Renal cortical epithelial cell (primary cell): ENCODE data around the gene RGPD4. TPM values are rescaled to one million over a fixed set of nuclear protein-coding genes. Genes with fewer than 3 reads are reported as not detected.
A peak's percentile ranks its signal among the peaks of the same experiment; 100 is the strongest.
"Not testable (repeated sequence)": the region's sequence is repeated elsewhere in the genome, so short reads cannot be mapped to it uniquely, and the experiment has no call there.

ENCODE experiments used
- DNase-seq: peaks from one replicate; pipeline ENCODE4 v3.0.0-alpha.2; 2011; ENCODE audit warnings: low read depth
- total RNA-seq: library from RNA; depleted of rRNA; stranded (reverse); fragments of >200 nt; gene quantifications from 2 replicates; pipeline ENCODE4 v1.2.3, GENCODE V29; 2014

RGPD4 gene
- under 0.01 TPM in 1 of 2 replicates, not detected in the other for total RNA-seq

DNA sequence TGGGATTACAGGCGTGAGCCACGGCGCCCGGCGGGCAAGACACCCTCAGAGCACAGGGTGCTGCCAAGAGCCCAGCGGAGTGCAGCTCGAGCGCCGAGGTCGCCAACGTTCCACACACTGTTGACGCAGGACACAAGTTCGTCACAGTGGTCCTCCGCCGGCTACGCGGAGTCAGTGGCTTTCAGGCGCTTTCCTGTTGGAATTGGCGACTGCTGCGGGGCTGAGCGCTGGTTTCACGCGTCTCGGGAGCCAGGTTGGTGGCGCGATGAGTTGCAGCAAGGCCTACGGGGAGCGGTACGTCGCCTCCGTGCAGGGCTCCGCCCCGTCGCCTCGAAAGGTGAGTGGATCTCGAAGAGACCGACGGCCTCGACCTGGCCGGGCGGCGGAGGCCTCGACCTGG, at the start of gene RGPD4:
Gene RGPD4, plus strand, starts transcription at position 144 of the 400 bp plus-strand sequence. Its CDS starts 122 bp downstream, at position 266.
- not testable (repeated sequence) for DNase-seq

DNA sequence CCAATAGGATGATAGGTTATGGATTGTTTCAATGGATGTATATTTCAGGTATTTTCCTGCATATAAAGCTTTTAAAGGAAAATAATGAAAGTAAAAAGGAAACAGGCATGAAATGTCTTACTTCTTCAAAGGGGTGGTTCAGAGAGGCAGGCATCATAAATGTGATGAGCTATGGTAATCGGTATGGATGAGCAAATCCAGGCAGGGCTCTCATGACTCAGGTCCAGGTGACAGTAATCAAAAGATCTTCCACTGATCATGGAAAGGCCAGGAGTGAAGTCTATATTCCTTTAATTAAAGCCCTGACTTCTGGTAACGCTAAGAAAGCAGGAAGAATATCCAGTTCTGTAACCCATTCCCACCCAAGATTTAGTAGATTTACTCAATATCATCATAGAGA, 48.7 kb upstream of the RGPD4 start:
- DNase-seq: no peak

DNA sequence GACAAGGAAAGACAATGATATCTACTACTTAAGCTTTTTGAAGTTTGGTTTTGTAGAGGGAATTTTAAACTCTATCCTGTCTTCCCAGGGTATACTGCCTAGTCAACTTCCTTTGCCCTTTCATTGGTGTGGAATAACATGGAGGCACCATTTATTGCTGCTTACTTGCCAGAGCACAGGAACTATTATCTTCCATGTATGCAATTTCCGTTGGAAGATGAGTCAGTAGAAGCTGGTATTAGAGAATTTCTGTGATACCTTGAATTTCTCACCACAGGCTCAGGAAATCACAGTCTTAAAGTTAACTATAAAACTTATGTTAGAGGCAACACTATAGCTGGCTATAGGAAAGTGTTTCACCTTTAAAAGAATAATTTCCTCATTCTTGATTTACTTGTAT, 40.9 kb upstream of the RGPD4 start:
- no peak for DNase-seq

DNA sequence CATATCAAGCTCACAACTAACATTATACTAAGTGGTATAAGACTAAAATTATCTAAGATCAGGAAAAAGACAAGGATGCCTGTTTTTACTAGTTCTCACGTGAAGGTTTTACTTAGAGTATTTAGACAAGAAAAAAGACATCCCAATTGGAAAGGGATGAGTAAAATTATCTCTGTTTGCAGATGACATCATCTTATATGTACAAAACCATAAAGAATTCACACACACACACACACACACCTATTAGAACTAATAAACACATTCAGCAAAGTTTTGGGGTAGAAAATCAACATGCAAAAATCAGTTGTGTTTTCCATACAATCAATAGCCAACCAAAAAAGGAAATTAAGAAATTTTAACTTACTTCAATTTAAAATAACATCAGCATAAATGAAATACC, 35.9 kb upstream of the RGPD4 start:
- no peak for DNase-seq

DNA sequence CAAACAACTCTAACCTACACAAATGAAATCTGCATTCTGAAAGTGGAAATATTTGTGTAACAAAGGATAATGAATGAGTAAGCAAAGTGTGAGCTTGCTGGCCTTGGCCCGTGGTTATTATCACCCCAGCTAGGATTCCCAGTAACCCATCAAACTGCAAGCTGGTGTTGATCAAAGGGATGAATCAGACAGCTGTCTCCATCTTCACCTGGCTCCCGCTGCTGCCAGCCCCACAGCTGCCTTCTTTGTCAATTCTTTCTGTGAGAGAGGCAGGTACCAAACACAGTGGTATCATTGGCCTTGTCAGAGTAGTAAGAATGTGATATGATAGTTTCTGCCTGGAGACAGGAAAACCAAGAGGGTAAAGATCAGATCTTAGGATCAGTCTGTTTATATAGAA, 25.2 kb upstream of the RGPD4 start:
- peak; percentile 56 for DNase-seq

DNA sequence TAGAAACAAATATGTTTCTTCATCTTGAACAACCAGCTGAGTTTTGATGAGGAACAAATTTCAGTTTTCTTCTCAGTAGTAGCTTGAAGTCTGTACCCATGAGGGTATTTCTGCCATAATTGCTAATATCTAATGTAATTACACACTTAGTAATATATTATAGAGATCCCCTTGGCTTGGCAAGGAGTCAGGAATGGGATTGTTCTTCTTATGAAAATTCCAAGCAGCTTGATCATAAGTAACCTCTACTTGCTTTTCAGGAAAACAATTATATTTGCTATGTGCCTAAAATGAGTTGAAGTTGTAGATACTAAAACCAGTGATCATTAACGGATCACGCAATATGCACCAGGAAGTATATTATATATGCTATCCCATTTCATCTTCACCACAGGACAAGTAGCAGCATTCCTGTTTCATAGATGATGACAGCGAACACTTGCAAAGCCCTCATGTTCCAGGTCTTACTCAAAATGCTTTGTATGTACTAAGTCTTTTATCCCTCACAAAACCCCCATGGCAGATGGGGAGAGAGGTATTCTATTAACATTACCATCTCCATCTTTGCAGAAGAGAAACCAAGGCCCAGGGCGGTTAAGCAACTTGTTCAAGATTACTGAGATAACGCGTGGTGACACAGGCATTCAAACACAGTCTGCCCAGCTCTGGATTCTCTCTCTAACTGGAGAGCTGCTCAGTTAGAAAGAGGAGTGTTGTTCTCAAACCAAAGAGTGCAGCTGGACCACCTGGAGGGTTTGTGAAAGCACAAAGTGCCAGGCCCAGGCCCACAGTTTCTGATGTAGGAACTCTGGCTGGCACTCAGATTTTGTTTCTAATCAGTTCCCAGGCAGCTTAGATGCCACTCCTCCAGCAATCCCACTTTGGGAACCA, 21.8 kb upstream of the RGPD4 start:
- peak; percentile 77 for DNase-seq

DNA sequence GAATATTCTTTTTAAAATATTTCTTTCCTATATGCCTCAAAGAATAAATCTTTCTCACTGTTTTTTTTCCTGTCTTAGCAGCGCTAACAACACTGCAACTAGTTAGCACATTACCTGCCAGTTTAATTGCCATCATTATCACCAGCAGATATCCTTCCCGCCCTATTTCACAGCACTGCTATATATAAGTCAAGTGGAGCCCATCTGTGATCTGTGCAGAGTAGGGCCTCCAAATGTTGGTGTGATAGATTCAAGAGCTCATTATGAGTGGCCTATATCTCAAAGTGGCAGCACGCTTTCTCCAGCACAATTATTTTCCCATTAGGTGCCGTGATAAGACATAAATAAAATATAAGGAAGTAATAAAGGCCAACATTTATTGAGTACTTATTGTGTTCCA, 19.8 kb upstream of the RGPD4 start:
- no peak for DNase-seq

DNA sequence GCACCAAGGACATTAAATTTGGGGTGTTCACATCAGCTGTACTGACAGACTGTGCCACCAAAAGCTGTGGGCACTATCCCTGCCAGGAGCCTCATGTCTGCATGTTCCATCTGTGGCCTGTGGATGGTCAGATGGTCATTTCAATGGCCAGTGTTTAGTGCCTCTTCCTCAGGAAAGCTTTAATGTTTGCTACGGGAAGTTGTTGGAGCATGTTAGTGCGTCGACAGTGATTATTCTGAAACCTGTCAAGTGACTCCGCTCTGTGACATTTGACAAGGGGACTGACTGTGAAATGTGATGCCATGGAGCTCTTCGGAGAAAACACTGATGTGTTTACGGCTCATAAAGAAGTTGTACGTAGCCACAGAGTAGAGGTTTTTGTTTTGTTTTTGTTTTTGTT, 18.7 kb upstream of the RGPD4 start:
- DNase-seq: no peak

DNA sequence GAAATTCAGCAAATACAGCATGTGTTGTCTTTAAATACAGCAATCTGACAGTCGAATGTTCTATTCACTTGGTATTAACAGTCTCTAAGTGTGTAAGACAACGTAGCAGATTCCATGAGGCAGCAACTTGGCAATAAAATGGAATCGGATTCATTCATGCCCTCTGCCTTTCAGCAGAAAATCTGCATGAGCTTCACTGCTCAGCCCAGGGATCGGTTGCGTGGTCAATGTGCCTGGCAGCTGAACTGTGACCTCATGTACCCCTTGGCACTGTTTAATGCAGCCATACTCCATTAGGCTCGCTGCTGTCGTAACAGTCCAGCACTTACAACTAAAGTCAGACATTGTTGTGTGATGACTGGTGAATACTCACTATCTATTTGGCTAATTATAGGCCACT, 17.7 kb upstream of the RGPD4 start:
- DNase-seq: peak; percentile 97

DNA sequence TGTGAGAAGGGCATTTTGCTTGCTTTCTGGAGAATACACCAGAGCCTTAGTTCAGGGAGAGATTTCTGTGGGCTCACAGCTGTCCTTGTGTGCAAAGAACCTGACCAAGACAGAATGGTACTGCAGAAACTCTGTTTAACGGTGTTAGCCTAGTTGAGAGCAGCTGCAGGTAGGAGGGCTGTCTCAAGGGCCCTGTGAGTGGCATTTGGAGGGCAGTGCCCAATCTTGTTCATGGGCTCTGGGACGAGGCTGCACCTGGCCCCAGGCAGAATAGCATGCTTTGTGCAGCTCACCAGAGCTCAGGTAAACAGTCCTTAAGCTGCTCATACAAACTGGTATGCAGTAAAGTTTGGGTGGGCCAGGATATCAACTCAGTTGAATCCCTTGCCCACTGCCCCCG, 16.9 kb upstream of the RGPD4 start:
- no peak for DNase-seq

DNA sequence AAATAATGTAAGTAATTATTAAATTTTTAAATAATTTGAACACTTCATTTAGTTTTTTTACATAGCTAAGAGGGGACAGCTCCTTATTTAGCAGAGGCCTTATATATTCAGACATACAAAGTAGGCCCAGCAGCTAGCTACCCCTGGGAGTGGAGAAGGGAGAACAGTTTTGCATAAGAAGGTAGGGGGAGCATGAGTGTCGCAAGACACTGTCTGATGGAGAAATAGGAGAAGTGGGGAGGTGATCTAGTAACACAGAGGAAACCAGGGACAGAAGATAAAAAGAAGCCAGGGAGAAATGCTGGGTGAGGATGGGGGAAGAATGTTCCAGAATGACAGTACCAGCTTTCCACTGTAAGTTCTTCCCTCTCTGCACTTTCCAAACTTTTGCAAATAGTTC, 16.0 kb upstream of the RGPD4 start:
- peak; percentile 18 for DNase-seq

DNA sequence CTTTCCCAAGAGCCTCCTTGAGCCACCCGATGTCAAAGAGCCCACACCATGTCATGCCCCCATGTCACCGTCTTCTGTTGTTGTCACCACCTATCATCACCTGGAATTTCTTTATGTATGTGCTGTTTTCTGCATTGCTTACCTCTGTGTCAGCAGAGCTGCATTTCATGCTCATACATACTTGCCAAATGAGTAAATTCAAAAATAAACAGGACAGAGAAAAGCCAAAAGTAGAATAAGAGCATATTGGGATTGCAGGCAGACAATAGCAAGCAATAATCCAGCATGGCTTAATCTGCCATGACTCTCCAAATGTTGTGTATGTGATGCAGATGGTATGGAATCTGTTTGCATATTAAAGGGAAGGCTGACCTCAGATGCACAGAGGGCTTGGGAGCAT, 15.3 kb upstream of the RGPD4 start:
- DNase-seq: peak; percentile 39

DNA sequence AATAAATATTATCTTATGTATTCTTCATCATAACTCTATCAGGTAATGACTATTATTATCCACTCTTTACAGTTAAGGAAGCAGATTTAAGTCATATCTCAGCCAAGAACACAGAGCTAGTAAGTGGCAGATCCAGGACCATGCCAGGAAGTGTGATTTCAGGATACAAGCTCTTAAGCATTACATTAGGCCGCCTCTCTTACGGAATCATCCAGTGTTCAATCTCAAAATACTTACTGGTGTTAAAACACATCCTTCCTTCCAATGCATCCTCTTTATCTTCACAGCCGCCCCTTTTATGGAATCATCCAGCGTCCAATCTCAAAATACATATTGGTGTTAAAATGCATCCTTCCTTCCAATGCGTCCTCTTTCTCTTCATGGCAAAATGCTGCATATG, 14.7 kb upstream of the RGPD4 start:
- DNase-seq: no peak

DNA sequence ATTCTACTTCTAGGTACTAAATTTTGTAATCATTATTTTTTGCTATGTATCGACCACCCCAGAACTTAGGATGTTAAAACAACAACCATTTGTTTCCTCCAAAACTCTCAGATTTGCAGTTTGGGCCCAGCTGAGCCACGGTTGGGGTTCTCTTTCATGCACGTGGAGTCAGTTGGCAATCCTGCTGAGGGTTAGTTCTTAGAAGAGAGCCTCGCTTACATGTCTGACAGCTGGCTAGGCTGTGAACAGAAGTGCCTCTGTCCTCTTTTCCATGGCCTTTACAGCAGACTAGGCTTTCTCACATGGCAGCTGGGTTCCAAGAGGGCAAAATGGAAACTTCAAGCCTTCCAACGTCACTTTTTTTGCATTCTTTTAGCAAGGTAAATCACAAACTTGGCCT, 9.3 kb upstream of the RGPD4 start:
- no peak for DNase-seq

DNA sequence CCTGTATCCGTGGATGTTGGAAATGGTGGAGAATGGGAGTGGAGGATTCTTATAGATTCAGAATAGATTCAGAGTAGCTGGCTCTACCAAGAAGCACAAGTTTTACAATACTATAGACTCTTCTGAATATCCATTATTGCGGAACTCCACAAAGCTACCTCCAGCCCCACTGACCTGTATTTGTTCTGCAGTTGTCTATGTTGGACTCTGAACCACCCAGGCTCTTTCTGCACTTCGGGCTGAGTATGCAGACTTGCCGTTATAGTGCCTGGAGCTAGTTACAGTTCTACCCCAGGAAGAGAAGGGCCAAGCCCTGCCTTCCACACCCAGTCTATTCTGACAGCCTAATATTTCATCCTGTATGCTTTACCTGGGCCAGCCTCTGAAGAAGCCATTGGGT, 4.4 kb upstream of the RGPD4 start:
- no peak for DNase-seq

DNA sequence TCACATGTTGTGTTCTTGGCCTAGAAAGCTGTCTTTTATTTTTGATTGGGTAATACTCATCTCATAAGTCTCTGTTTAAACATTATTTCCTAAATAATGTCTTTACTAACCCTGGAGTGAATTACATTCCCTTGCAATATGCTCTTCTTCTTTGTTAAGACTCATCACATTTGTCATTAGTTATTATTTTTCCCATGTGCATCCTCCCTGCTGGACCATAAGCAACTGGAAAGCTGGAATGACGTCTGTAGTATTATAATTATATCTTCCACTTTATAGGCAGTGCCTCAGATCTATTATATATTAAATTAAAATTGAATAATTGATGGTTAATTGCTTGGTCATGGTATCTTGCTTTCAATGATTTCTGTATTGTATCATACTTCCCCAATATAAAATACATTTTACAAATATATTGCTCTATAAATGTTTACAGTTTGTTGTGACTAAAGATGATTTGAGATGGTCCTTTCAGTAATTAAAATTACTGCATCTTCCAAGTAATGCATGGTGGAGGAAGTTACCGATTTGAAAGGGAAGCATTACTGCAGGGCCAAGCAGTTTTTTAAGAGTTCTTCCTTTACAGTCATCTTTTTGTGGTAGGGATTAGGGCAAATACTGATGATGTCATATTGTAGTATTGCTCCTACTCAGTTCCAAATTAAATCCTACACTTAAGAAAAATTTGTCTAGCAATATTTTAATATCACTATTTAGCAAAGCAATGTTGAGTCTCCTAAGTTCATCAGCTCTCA, 2.1 kb upstream of the RGPD4 start:
- no peak for DNase-seq

DNA sequence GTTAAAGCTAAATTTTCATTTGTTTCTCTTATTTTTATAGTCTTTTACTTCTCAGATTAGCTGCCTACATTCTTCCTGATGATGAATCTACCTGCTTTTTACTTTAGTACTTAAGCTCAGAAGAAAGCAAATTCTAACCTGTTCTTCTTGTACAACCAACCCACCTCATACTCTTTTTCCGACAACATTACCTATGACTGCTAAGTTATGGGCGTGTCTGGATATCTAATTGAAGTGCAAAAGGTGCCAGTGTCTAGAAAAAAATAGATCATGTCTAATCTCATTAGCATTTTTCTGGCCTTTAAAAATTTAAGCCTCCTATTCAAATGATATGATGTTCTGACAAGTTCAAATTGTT, 1.5 kb upstream of the RGPD4 start:
- DNase-seq: no peak

DNA sequence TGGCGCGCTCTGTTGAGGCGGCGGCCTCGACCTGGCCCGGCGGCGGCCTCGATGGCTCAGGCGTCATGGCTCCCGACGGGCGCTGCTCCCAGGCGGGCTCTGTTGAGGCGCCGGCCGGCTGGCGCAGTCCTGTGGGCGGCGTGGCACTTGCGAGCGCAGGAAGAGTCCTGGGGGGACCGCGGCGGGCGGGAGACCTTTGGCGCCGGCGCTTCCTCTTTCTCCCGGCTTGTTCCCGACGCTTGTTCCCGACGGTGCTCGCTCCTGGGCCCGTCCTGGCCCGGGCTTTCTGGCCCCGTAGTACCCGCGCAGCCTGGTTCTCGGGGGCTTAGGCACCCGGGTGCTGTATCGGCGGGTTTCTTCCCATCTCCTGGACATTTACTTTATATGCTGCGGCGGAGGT, 2.8 kb downstream of the RGPD4 start:
- DNase-seq: not testable (repeated sequence)

DNA sequence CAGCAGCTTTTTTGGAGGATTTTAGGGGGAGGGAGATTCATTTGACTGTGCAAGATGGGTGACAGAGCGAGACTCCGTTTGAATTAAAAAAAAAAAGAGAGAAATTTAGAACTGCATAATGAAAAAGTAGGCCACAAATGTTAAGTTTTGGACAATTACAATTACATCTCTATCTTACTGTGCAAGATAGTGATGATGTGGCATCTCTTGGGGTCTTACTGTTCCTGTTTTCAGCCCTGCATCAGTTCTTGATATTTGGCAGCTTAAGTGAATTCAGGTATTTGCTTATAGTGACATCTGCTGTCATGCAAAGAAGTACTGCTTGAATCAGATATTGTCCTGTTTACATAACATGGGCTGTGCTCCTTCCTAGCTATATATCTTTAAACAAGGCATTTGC, 6.5 kb downstream of the RGPD4 start:
- DNase-seq: not testable (repeated sequence)

DNA sequence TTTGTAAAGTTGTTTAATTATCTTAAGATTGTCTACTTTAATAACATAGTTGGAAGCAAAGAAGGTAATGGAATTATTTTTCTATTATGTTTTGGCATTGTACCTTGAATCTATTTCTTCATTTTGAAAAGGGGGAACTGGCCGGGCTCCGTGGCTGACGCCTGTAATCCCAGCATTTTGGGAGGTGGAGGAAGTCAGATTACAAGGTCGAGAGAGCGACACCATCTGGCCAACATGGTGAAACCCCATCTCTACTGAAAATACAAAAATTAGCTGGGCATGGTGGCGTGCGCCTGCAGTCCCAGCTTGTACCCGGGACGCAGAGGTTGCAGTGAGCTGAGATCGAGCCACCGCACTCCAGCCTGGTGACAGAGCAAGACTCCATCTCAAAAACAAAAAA, 6.9 kb downstream of the RGPD4 start:
- not testable (repeated sequence) for DNase-seq

DNA sequence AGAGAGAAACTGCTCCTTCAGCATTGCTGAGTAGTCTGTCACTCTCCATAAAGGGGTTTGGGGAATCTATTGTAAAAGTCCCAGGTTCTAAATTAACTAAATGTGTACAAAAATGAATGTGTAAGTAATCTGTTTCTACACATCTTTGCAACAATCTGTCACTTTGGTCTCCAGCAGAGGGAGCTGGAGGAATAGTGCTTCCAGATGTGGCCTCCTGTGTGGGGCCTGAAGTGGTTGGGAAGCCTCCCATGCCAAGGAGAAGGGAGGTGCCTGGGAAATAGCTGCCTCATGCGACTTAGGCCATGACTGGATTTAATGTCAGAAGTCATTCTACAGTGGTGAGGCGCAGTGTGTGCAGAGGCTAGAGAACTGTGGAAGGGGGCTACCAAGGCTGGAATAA, 89.4 kb downstream of the RGPD4 start:
- not testable (repeated sequence) for DNase-seq

DNA sequence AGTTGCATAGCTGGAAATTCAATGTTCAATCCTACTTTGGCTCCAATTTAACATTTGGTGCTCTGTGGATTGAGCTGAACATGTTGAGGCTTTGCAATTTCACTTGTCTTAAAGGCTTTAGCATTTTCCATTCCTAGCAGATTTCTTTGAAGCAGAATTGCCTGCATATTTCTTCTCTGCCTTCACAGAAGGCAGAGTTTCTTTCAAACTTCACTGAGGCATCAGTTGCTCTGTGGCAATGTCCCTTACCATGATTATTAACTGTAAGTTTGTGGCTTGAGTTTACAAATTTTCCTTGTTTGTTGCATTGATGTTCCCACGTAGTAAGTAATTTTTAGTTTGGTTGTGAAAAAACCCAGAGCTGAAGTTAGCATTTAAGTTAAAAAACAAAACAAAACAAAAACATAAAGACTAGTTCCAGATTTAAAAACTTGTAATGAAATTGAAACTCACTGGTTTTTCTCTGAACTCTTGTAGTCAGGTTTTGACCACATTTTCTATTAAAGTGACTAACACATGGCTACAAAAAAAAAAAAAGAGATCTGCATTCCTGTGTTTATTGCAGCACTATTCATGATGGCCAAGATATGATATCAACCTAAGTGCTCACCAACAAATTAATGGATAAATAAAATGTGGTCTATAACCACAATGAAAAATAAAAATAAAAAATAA, 90.1 kb downstream of the RGPD4 start:
- DNase-seq: not testable (repeated sequence)
